ENCODE measurements around the gene MAP3K5.

The MAP3K5 gene

GRCh38 chr6:136525586-136526195 lies 266.6 kb downstream of the MAP3K5 start:
- no peak for TF ChIP-seq CTCF (conservative IDR thresholded peaks at IDR 0.05; ENCODE audit: low read length)
- peak; percentile 12 for DNase-seq (ENCODE audit: low read depth)
- peak overlapping the region; percentile 7; the same call in 1 of the 2 replicates for H3K4me3 ChIP-seq (ENCODE audit: low read length)

GRCh38 chr6:136524936-136525413 lies 267.3 kb downstream of the MAP3K5 start:
- DNase-seq (ENCODE audit: low read depth) = no peak
- H3K4me3 ChIP-seq (ENCODE audit: low read length) = no peak overlapping the region
- TF ChIP-seq CTCF (conservative IDR thresholded peaks at IDR 0.05; ENCODE audit: low read length) = no peak

GRCh38 chr6:136524339-136524935 lies 267.8 kb downstream of the MAP3K5 start:
- no peak overlapping the region for H3K4me3 ChIP-seq (ENCODE audit: low read length)
- DNase-seq (ENCODE audit: low read depth) = no peak

GRCh38 chr6:136523196-136523595 lies 269.1 kb downstream of the MAP3K5 start:
- no peak for TF ChIP-seq CTCF (conservative IDR thresholded peaks at IDR 0.05; ENCODE audit: low read length)
- no peak for DNase-seq (ENCODE audit: low read depth)
- no peak overlapping the region for H3K4me3 ChIP-seq (ENCODE audit: low read length)

More at GRCh38 chr6:136524339-136524935, 267.8 kb downstream of the MAP3K5 start:
- no peak for TF ChIP-seq CTCF (conservative IDR thresholded peaks at IDR 0.05; ENCODE audit: low read length)

GRCh38 chr6:136522636-136523035 lies 269.6 kb downstream of the MAP3K5 start:
- no peak overlapping the region for H3K4me3 ChIP-seq (ENCODE audit: low read length)
- no peak for DNase-seq (ENCODE audit: low read depth)

GRCh38 chr6:136521911-136522310 lies 270.4 kb downstream of the MAP3K5 start:
- TF ChIP-seq CTCF (conservative IDR thresholded peaks at IDR 0.05; ENCODE audit: low read length) = no peak
- H3K4me3 ChIP-seq (ENCODE audit: low read length) = no peak overlapping the region
- DNase-seq (ENCODE audit: low read depth) = no peak

More at GRCh38 chr6:136522636-136523035, 269.6 kb downstream of the MAP3K5 start:
- TF ChIP-seq CTCF (conservative IDR thresholded peaks at IDR 0.05; ENCODE audit: low read length) = no peak

- no peak for TF ChIP-seq CTCF (conservative IDR thresholded peaks at IDR 0.05; ENCODE audit: low read length)
- no peak overlapping the region for H3K4me3 ChIP-seq (ENCODE audit: low read length)
- DNase-seq (ENCODE audit: low read depth) = no peak
These were observed 270.9 kb downstream of the MAP3K5 start for GRCh38 chr6:136521427-136521826.
